ENCODE data around the gene LAMB1.

The LAMB1 gene

DNA sequence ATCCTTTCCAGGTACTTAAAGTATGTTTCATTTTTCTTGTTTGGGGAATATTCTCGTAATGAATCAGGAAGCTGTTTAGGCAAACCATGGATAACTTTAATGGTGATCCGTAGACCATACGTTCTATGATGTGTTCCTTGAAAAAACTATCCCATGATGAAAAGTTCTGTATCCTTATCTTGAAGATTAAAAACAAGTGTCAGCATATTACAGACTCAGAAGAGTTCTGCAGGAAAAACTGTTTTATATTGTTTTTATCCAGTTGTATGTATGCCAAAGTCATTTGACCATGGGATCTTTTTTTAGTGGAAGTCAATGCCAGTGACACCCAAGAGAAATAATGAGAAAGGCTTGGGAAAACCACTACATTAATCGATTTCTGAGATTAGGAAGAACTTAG lies 59.9 kb downstream of the LAMB1 start:
- Histone ChIP-seq H3K9me2 (replicated peaks; ENCODE audit: insufficient read depth, low read length) (no peaks in the 10 kb centered on the region), H3K79me2 (ENCODE audit: insufficient read depth, low read length) (no peaks in the 10 kb centered on the region), H3K9me3 (ENCODE audit: insufficient read depth, low read length) (no peaks in the 10 kb centered on the region), H3K4me2 (ENCODE audit: low read depth, low read length, poor library complexity, severe bottlenecking) (no peak overlapping the region), H2AFZ (ENCODE audit: low read depth, low read length, severe bottlenecking) (no peak overlapping the region), H3K9ac (ENCODE audit: low read length) (no peak overlapping the region), H3F3A (ENCODE audit: insufficient read depth) (no peaks in the 10 kb centered on the region), H4K20me1 (ENCODE audit: low read depth, low read length) (no peaks in the 10 kb centered on the region), H3K27me3 (ENCODE audit: low read length) (no peaks in the 10 kb centered on the region), H3K36me3 (ENCODE audit: low read length) (no peaks in the 10 kb centered on the region), H3K4me3 (ENCODE audit: insufficient read depth, low read length, poor library complexity, severe bottlenecking) (no peak overlapping the region), H3K27ac (ENCODE audit: low read depth, low read length) (no peak overlapping the region)
- TF ChIP-seq, protein P1, sequence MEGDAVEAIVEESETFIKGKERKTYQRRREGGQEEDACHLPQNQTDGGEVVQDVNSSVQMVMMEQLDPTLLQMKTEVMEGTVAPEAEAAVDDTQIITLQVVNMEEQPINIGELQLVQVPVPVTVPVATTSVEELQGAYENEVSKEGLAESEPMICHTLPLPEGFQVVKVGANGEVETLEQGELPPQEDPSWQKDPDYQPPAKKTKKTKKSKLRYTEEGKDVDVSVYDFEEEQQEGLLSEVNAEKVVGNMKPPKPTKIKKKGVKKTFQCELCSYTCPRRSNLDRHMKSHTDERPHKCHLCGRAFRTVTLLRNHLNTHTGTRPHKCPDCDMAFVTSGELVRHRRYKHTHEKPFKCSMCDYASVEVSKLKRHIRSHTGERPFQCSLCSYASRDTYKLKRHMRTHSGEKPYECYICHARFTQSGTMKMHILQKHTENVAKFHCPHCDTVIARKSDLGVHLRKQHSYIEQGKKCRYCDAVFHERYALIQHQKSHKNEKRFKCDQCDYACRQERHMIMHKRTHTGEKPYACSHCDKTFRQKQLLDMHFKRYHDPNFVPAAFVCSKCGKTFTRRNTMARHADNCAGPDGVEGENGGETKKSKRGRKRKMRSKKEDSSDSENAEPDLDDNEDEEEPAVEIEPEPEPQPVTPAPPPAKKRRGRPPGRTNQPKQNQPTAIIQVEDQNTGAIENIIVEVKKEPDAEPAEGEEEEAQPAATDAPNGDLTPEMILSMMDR (IDR thresholded peaks at IDR 0.05; ENCODE audit: insufficient read depth, low read length, poor library complexity, severe bottlenecking) = no peak
- no peak for TF ChIP-seq EZH2phosphoT487 (conservative IDR thresholded peaks at IDR 0.05; ENCODE audit: low read length)

DNA sequence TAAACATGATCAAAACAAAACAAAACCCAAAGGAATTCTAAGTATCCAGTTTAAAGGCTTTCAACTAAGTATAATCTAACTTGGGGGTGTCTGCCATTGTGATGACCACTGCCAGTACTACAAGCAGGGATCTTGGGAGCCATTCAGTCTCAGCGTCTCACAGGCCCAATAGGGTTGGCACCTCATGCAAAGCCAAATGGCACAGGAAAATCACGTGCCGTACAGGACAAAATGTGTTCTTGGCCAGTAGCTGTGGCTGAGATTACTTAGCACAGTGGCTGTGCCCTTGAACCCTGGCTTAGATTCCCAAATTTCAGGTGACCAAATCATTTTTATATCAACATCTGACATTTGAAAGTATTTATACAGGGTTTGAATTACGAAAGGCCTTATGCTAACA lies 62.0 kb downstream of the LAMB1 start:
- no peaks in the 10 kb centered on the region for H3K36me3 ChIP-seq (ENCODE audit: low read length)

DNA sequence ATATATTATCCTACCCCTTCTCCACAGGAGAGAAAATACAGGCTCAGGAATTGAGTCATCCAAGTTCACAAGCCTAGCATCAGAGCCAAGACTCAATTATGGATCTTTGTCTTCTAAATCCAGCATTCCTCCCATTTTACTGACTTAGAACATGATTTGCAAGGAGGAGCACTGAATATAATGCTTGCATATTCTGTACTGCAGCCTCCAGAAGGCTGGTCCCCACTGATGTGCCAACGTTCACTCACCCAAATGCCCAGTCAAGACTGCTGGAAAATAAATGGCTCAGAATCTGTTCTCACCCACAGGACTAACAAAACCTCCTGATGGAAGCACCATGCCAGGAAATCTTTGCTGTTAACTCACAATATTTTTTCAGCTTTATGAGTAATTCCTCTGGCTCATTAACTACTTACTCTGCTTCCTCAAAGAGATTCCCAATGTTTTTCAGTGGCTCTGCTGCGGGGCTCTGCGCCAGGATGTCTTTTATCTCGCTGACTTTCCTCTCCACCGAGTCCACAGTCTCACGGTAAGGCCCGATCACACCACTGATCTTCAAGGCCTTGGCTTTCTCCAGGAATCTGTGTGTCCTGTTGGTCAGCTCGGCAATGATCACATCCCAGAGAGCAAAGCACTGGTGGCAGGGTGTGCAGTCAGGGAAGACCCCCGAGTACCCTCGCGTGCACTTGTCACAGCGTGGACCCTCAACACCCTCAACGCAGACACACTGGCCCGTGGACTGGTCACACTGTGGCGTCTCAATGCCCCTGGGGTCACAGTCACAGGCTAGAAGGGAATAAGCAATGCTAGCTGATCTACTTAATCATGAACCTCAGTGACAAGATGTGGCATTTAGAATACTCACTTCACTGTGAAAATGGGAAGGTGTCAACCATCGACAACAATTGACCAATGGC lies 63.1 kb downstream of the LAMB1 start:
- no peak overlapping the region for H3K9ac ChIP-seq (ENCODE audit: low read length)
- H3K4me3 ChIP-seq (ENCODE audit: insufficient read depth, low read length, poor library complexity, severe bottlenecking) = no peak overlapping the region
- no peaks in the 10 kb centered on the region for H3K79me2 ChIP-seq (ENCODE audit: insufficient read depth, low read length)
- no peaks in the 10 kb centered on the region for H3K9me2 ChIP-seq (replicated peaks; ENCODE audit: insufficient read depth, low read length)
- H3K27ac ChIP-seq (ENCODE audit: low read depth, low read length) = no peak overlapping the region
- H4K20me1 ChIP-seq (ENCODE audit: low read depth, low read length) = no peaks in the 10 kb centered on the region
- TF ChIP-seq, protein P1 (IDR thresholded peaks at IDR 0.05; ENCODE audit: insufficient read depth, low read length, poor library complexity, severe bottlenecking) = no peak
- no peak for TF ChIP-seq EZH2phosphoT487 (conservative IDR thresholded peaks at IDR 0.05; ENCODE audit: low read length)
- H3K36me3 ChIP-seq (ENCODE audit: low read length) = no peaks in the 10 kb centered on the region
- H3F3A ChIP-seq (ENCODE audit: insufficient read depth) = 0 out of 2 replicates have a peak, but pooled peaks cover 4% of the 10 kb centered on the region
- H3K9me3 ChIP-seq (ENCODE audit: insufficient read depth, low read length) = no peaks in the 10 kb centered on the region
- no peaks in the 10 kb centered on the region for H3K27me3 ChIP-seq (ENCODE audit: low read length)
- no peak overlapping the region for H2AFZ ChIP-seq (ENCODE audit: low read depth, low read length, severe bottlenecking)
- no peak overlapping the region for H3K4me2 ChIP-seq (ENCODE audit: low read depth, low read length, poor library complexity, severe bottlenecking)

More for the DNA sequence above, 62.0 kb downstream of the LAMB1 start:
- Histone ChIP-seq H2AFZ (ENCODE audit: low read depth, low read length, severe bottlenecking) (no peak overlapping the region), H3K9ac (ENCODE audit: low read length) (no peak overlapping the region), H4K20me1 (ENCODE audit: low read depth, low read length) (no peaks in the 10 kb centered on the region), H3K9me3 (ENCODE audit: insufficient read depth, low read length) (no peaks in the 10 kb centered on the region), H3K4me3 (ENCODE audit: insufficient read depth, low read length, poor library complexity, severe bottlenecking) (no peak overlapping the region), H3K79me2 (ENCODE audit: insufficient read depth, low read length) (no peaks in the 10 kb centered on the region), H3K27me3 (ENCODE audit: low read length) (no peaks in the 10 kb centered on the region), H3K27ac (ENCODE audit: low read depth, low read length) (no peak overlapping the region), H3K9me2 (replicated peaks; ENCODE audit: insufficient read depth, low read length) (no peaks in the 10 kb centered on the region), H3F3A (ENCODE audit: insufficient read depth) (0 out of 2 replicates have a peak, but pooled peaks cover 4% of the 10 kb centered on the region), H3K4me2 (ENCODE audit: low read depth, low read length, poor library complexity, severe bottlenecking) (no peak overlapping the region)
- TF ChIP-seq EZH2phosphoT487 (conservative IDR thresholded peaks at IDR 0.05; ENCODE audit: low read length) = no peak
- TF ChIP-seq, protein P1 (IDR thresholded peaks at IDR 0.05; ENCODE audit: insufficient read depth, low read length, poor library complexity, severe bottlenecking) = no peak
